ENCODE results near the gene TCP11X2. TPM values are rescaled to one million over a fixed set of nuclear protein-coding genes. Genes with fewer than 3 reads are reported as not detected.

The TCP11X2 gene
- total and polyA plus RNA-seq, 2 of the 4 experiments (the other 2 are of a cell fraction), result not detected

DNA sequence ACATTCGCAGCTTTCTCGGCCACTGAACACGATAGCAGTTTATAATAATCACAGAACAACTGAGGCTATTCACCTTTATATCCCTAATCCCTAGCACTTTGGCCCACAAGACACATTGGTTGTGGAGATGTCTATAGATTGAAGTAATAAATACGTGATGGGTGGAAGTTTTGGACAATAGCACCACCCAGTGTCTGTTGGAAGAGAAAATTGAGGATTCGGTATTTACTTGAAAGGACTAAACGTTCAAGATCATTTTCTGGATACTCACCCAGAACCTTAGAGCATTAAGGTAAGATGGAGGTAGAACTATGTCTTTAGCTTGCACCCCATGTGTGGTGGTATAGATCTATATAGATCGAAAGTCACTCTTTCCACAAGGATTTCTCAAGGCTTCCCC is 45.7 kb upstream of the TCP11X2 start:
- Histone ChIP-seq H3K27me3 (ENCODE audit: control insufficient read depth, insufficient read depth, low read length) (no peaks in the 10 kb centered on the region; the same call in 1 of the 2 replicates), H2BK120ac (ENCODE audit: low read depth, low read length) (no peak overlapping the region), H2BK5ac (ENCODE audit: low read depth, low read length, poor library complexity, severe bottlenecking) (no peak overlapping the region), H3K79me1 (ENCODE audit: low read depth in 1 of 2, low read length in 2 of 2) (no peaks in the 10 kb centered on the region), H2BK20ac (ENCODE audit: low read depth, low read length) (no peak overlapping the region), H3K4me2 (ENCODE audit: low read depth, low read length) (no peak overlapping the region), H4K91ac (ENCODE audit: insufficient read depth, low read depth, low read length) (no peak overlapping the region), H3K4ac (ENCODE audit: low read depth, low read length) (no peak overlapping the region), H3K14ac (replicated peaks; ENCODE audit: low read depth, low read length) (no peak overlapping the region), H3K9ac (ENCODE audit: low read depth, low read length) (no peak overlapping the region), H3K56ac (ENCODE audit: extremely low read depth, insufficient read depth, low read length) (no peak overlapping the region), H4K20me1 (ENCODE audit: insufficient read depth, low read length) (0 out of 2 replicates have a peak, but pooled peaks cover 3% of the 10 kb centered on the region), H3K9me3 (ENCODE audit: control insufficient read depth, insufficient read depth, low read length) (no peaks in the 10 kb centered on the region), H2AK5ac (ENCODE audit: low read depth, low read length) (no peak overlapping the region), H3K27ac (ENCODE audit: insufficient read depth, low read length) (no peak overlapping the region), H3K23ac (ENCODE audit: low read depth, low read length) (no peak overlapping the region), H4K8ac (ENCODE audit: low read depth in 2 of 2, low read length in 2 of 2) (no peak overlapping the region), H4K5ac (ENCODE audit: low read depth, low read length) (no peak overlapping the region), H2BK15ac (ENCODE audit: low read depth, low read length) (no peak overlapping the region), H2AFZ (replicated peaks; ENCODE audit: low read length, poor library complexity) (no peak overlapping the region), H2AK9ac (replicated peaks; ENCODE audit: low read depth, low read length, poor library complexity) (no peak overlapping the region), H3K4me3 (ENCODE audit: insufficient read depth, low read depth, low read length) (no peak overlapping the region), H3K9me1 (ENCODE audit: insufficient read depth, low read length) (no peaks in the 10 kb centered on the region), H3K18ac (ENCODE audit: low read depth, low read length) (no peak overlapping the region), H3K4me1 (ENCODE audit: control insufficient read depth, insufficient read depth, low read length) (no peaks in the 10 kb centered on the region), H3K36me3 (ENCODE audit: control insufficient read depth, insufficient read depth, low read length) (no peaks in the 10 kb centered on the region)
- DNase-seq (peak; percentile 17), ATAC-seq (ENCODE audit: low read depth) (no peak)
- intact Hi-C loops (cut with micrococcal nuclease) (loop anchor here (10.0 kb wide), 2 partner anchors 197 to 347 kb away; partner anchors contain the start of gene GPRASP2), in situ Hi-C loops (cut with MboI; ENCODE audit: low sequenced_read_pairs) (no loop called here), dilution Hi-C loops (cut with HindIII; ENCODE audit: low sequenced_read_pairs, unreplicated experiment) (no loop called here)
- no CpG with 5 or more reads among the region's 7 CpGs for WGBS, 2 experiments (ENCODE audit: extremely low coverage in 2 of 2, insufficient read length in 1 of 2)
- BruUV-seq (replicated peaks), result no TSS peak
- POLR2A ChIA-PET (ENCODE audit: unreplicated experiment), result no interaction called here
- CTCF ChIA-PET, result no interaction called here
- TF ChIP-seq, protein P1, sequence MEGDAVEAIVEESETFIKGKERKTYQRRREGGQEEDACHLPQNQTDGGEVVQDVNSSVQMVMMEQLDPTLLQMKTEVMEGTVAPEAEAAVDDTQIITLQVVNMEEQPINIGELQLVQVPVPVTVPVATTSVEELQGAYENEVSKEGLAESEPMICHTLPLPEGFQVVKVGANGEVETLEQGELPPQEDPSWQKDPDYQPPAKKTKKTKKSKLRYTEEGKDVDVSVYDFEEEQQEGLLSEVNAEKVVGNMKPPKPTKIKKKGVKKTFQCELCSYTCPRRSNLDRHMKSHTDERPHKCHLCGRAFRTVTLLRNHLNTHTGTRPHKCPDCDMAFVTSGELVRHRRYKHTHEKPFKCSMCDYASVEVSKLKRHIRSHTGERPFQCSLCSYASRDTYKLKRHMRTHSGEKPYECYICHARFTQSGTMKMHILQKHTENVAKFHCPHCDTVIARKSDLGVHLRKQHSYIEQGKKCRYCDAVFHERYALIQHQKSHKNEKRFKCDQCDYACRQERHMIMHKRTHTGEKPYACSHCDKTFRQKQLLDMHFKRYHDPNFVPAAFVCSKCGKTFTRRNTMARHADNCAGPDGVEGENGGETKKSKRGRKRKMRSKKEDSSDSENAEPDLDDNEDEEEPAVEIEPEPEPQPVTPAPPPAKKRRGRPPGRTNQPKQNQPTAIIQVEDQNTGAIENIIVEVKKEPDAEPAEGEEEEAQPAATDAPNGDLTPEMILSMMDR (conservative IDR thresholded peaks at IDR 0.05; ENCODE audit: low read depth, low read length), result peak; percentile 25
- no peak for TF ChIP-seq MAFK (IDR thresholded peaks at IDR 0.05; ENCODE audit: low read depth, low read length)
- TF ChIP-seq POLR2A (IDR thresholded peaks at IDR 0.05; ENCODE audit: low read depth, low read length), result no peak
- peak; percentile 15; the same call in 1 of the 2 replicates for TF ChIP-seq RAD21 (IDR thresholded peaks at IDR 0.05; ENCODE audit: low read length)
